NCI-H2196 (cell line): ENCODE data around the gene RAB36.

Experiments used
- DNase-seq: peaks from one replicate; lab custom pipeline; 2025; ENCODE audit not compliant: unreplicated experiment; lab: John Stamatoyannopoulos, UW

The RAB36 gene

DNA sequence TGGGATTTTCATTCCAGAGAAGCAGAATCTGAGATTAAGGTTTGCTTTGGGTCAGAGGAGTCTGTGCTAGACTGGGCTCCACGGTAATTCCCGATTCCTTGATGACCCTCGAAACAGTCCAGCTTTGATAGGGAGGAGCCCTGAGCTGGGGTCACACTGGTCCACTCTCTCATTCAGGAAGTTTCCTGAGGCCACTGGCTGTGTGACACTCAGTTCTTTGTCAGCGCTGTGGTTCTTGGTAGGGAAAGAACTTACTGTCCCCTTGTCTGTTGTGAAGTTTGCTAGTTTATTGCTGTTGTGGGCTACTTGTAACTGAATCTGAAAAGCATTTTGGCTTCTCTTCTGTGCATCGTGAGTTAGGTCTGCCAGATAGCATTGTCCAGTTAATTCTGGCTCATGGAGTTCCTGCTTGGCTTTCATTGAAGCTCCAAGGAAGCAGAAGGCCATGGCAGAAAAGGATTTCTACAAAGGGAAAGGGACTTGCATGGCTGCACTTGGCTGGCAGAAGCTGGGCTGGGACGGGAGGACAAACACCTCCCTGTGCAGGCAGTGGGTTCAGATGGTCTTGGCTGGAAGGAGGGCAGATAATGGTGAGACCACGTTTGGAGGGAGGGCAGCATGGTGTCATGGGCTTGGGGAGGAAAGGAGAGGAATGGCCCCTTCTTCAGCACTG, 58.3 kb downstream of the RAB36 start:
- DNase-seq: no peak

DNA sequence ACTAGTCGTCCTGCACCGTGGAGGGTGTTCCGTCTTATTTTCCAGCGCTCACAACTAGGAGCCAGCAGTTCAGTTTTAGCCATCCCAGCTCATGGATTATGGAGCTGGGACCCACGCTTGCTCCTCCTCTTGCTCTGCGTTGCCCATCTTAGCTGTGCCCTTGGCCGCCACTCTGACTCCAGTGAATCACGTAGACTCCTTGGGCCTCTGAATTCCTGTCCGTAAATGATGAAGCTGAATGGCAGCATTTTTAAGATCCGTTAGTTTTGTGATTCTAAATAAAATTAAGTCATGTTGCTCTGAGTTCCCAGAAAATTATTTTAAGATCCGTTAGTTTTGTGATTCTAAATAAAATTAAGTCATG, 58.8 kb downstream of the RAB36 start:
- no peak for DNase-seq

DNA sequence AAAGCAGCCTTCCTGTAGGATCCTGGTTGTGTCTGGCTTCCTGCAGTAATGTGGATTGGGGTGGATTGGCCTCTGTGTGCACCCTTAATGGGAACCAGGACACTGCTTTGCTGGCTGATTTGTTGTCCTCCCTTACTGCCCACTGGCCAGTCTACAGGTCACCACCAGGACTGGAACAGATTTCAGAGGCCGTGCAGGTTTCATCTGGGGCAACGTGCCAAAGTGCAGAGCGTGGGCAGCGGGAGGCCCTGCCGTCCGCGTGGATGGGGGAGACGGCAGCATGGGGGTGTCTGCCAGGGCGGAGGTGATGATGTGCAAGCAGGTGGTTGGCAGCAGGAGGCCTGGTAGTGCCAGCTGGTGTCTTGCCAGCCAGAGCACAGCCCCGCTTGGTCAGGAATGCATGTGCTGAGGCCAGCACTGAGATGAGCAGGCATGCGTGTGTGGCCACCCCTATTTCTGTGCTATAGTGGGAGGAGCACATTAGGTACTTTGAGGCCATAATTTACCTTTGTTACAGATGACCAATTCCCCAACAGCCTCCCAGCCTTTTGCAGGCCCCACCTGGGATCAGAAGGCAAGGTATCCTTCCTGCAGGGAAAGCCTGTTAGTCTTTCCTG, 59.4 kb downstream of the RAB36 start:
- DNase-seq: peak; percentile 46

DNA sequence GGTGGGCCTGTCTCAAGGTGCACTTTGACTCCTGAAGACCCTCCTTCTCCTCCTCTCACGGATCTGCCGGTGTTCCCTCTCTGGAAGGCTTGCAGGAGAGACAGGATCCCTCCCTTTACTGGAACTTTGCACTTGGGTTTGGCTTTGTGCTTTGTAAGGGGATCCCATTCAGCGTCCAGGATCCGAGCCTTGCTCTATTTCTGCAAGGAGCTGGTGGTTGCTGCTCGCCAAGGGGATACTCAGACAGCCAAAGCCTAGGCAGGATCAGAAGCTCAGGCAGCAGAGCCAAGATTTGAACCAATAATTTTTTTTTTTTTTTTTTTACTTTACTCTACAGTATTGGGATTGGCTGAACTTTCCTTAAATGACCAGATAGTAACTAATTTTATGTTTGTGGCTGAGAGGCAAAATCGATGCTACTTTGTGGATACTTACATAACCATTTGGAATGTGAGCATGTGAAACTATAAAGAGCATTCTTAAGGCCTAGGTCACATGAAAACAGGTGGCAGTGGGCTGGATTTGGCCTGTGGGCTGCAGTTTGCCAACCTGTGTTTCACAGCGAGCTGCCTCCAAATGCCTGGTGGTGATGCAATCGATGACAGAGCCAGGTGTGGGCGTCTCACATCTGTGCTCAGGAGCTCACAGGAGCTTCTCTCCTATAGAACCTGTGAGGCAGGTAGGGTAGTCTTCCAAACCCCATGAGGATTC, 60.2 kb downstream of the RAB36 start:
- DNase-seq: no peak

DNA sequence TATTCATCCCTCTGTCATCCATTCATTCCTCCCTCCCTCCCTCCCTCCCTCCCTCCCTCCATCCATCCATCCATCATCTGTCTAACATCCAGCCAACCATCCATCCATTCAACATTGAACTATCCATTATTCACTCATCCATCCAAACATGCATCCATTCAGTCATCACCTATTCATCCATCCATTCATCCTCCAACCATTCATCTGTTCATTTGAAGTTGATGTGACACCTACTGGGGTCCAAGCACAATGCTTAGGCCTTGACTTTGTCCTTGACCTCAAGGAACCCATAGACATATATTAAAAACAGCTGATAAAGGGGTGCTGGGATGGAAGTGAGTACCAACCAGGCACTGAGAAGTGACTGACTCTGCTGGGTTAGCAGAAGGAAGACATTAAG, 61.6 kb downstream of the RAB36 start:
- DNase-seq: no peak

DNA sequence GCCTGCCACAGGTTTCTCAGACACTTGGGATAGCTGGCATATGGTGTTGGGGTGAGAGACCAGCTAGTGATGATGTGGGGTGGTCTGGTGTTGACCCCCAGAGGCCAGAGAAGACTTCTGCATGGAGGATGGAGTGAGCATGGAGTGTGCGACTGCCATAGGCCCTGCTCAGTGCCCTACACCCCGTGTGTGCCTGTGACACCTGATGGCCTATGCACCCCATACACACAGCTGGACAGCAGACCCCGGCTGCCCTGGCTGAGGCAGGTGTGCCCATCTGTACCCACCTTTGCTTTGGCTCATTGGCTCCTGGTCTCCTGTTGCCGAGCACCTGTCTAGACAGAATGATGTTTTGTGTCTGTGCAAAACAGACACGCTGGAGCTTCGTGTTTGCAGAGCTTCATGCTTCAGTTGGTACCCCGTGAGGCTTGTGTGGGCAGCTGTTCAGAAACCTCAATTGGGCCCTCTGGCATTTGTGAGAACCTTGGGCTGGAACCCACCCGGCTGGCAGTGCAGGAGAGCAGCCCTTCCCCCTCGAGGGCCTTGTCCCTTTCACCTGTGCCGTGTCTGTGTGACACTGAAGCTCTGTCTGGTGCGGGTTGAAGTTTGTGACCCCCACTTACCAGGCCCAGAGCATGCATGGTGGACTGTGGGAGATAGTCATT, 62.6 kb downstream of the RAB36 start:
- DNase-seq: peak; percentile 9

DNA sequence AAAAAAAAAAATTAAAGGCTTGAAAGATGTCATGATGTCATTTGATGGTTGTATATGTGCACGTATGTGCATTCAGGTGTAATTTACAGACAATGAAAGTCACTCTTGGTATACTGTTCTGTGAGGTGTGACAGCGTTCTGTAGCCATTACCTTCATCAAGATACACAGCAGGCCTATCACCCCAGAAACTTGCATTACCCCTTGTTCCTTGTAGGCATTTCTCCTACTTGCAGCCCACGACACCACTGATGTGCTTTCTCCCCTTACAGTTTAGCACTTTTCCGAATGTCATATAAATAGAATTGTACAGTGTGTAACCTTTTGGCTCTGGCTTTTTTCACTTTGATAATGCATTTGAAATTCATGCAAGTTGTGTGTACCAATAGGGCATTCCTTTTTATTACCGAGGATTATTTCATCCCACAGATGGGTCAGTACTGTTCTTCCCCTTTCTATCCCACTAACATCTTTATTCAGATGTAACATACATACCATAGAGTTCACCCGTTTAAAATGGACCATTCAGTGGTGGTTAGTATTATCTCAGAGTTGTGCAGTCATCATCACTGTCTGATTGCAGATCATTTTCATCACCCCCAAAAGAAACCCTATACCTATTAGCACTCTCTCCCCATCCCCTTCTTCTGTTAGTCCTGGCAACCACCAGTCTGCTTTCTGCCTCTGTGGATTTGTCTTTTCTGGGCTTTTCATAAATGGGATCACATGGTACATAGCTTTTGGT, 65.3 kb downstream of the RAB36 start:
- DNase-seq: no peak

DNA sequence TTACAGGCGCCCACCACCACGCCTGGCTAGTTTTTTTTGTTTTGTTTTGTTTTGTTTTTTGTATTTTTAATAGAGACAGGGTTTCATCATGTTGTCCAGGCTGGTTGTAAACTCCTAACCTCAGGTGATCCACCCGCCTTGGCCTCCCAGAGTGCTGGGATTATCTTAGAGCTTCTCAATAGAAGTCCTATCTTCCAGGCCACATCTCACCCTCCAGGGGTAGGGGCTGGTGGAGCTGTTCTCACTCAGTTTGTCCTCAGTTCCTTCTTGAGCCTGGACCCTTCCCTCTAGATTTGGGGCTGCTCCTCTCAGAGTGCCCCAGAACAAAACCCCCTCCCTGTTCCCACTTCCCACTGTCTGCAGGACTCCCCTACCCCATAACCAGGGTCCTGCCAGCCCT, 66.3 kb downstream of the RAB36 start:
- DNase-seq: no peak

DNA sequence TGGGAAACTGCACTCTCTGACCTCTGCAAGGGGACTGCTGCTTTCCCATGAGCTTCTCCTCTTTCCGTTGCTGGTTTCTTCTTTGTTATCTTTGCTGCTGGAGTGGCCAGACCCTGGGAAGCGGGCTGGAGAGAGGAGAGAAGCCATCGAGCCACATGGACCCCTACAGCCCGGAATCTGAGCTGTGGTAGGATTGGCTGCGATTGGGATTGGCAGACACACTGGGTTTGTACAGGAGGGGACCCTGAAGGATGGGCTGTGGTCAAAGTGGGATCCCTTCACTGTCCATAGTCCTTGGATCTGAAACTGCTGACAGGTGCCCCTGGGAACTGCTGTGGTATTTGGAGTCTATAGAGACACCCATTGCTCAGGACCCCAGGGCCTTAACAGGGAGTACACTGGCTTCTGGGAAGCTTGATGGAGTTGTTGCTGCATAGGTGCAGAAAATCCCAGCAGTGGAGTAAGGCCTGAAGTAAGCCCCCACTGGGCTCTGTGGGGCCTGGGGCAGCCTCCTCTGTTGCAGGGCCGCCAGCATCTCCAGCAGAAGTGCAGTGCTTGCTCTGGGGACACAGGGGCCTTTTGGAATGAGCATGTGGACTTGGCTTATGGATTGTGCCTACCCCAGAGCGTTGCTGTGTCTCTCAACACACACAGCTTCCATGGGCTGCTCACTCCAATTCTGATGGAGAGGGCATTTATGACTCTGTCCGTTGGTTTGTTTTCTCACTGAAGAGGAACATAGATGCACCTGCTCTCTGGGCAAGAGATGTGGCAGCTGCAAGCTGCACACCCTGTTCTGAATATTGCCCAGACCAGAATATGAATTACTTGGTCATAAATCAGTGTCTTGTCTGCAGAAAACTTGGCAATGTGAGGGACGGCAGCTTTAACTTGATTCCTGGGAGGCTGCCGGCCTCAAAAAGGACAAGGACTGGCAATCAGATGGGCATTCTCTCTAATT, 67.1 kb downstream of the RAB36 start:
- peak; percentile 10 for DNase-seq

DNA sequence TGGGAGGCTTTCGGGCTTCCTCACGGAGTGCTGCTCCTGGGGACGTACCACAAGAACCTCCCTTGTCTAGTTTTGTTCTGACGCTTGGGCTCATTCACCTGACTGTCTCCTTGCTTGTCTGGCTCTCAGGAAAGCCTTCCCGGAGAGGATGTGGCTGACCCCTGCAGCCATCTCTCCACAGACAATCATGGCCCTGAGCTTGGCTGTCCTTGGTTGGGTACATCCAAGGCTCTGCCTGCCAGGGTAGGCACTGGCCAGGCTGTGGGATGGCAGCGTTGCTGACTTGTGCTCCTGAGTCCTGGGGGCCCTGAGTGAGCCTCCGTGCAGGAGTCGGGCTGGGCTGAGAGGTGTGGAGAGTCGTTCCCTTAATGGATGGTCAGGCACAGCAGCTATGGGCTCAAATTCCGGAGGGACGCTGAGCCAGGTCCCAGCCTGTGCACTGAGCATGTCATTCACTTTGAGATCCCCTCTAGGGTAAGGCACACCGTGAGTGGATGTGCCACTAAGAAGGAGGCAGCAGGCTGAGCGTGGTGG, 67.8 kb downstream of the RAB36 start:
- no peak for DNase-seq

DNA sequence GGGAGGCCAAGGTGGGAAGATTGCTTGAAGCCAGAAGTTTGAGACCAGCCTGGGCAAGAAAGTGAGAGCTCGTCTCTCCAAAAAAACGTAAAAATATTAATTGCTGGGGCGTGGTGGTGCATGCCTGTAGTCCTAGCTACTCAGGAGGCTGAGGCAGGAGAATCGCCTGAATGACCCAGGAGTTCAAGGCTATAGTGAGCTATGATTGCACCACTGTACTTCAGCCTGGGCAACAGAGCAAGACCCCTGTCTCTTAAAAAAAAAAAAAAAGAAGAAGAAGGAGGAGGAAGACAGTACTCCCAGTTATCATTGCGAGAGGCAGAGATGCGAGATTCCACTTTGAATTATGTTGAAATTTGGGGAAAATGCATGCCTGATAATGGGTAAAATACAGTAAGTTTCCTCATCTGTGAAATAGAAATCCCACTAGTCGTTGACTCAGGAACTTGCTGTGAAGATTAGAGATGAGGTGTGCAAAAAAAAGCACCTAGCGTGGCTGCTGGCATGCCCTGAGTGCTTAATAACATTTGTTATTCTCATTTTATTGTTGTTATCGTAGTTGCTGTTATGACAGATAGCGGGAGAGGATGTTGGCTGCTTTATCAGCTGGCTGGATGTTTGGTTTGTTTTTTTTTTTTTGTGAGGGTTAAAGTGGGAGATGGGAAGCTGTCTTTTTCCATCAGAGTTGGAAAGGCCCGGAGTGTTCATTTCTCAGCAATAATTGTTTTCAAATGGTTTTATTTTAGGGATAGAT, 68.5 kb downstream of the RAB36 start:
- DNase-seq: no peak
